ENCODE measurements around the gene RPL10L.

Gene RPL10L

DNA sequence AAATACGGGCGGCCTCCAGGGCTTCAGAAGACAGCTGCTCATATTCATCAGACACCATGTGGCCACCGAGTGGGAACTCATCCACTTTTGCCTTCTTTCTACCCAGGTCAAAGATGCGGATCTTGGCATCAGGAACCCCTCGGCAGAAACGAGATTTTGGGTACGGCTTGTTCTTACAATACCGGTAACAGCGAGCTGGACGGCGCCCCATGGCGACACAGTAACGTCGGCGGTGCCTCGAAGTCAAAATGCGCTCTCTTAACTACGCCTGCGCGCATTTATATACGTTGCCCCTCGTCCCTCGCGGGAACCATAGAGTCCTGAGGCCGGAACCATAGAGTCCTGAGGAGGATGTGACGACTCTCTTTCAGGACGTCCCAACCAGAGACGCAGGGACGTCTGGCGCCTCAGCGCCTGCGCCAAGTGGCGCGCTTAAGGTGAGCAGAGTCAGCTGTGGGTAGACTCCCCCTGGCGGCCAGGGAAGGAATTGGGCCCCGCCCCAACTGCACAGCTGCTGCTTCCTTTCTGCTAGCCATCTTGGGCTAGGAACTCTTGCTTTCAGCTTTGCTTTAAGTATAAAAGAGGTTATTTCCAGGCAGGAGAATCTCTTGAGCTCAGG is at the start of gene RPL10L:
TSS of gene RPL10L (minus strand) at position 256 of the 619 bp plus-strand sequence. CDS start at position 211, 45 bp downstream.
- H3K9me3 Mint-ChIP-seq = no peaks in the 10 kb centered on the region
- DNase-seq (no peak), ATAC-seq (no peak)
- H3K4me3 Mint-ChIP-seq = no peak within 1 kb of the TSS
- no peaks in the 10 kb centered on the region for H3K27me3 Mint-ChIP-seq
- no peak within 1 kb of the TSS for H3K27ac Mint-ChIP-seq
- H3K4me1 Mint-ChIP-seq = no peaks in the 10 kb centered on the region

DNA sequence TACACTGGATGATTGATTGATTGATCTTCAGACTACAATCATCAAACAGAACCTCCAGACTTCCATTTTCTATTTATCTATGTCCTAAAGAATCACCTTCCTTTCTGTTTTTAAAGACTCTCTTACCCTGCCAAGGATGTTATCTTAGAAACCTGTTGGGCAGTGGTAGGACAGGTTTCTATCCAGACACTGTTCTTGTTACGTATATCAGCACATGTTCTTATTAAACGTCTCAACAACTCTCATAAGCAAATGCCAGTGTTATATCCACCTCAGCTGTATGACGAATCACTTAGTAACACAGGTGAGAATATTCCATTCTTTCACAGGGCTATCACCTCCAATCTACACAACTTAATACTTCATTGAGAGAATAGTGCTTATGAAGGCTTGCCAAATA is 40.2 kb upstream of the RPL10L start:
- DNase-seq (no peak), ATAC-seq (no peak)
- no peak overlapping the region for H3K27ac Mint-ChIP-seq
- H3K4me1 Mint-ChIP-seq = no peaks in the 10 kb centered on the region
- no peak overlapping the region for H3K4me3 Mint-ChIP-seq
- no peaks in the 10 kb centered on the region for H3K27me3 Mint-ChIP-seq
- H3K9me3 Mint-ChIP-seq = peaks cover 24 to 32% of the 10 kb centered on the region in 2 donors

DNA sequence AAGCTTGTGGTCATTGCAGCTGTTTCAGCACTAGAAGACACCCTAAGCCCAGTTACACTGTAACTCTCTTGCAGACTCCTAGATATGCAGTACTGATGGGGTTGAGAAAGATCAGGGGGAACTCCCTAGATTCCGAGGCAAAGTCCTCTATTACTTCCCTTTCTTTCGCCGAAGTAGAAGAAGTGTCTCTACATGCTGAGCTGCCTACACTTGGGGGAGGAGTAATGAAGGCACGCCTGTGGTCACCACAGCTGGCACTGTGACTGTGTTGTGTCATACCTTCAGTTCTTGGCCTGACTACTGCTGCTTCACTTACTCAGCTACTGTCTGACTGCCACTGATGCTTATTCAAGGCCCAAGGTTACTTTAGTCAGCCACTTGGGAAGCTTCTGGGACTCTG is 35.1 kb upstream of the RPL10L start:
- ATAC-seq (no peak), DNase-seq (no peak)
- Mint-ChIP-seq H3K27ac (no peak overlapping the region), H3K27me3 (no peaks in the 10 kb centered on the region), H3K9me3 (peaks cover 9 to 15% of the 10 kb centered on the region in 2 donors), H3K4me1 (no peaks in the 10 kb centered on the region), H3K4me3 (no peak overlapping the region)

DNA sequence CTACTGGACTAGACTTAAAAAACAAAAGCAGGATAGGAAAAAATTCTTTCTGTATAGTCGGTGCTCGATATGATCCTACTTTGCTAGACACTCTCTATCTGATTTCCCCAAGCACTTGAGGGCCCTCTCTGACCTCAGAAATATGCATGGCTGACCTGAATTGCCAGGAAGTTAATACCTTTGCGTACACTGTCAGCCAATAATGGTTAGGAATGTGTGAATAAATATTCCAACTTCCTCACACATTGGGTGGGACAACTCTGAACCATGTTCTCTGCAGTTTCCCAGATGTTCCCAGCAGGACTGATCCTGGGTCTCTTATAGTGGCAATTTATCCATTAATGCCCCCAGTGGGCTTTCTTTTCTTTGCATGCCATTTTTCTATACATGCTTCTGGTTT is 20.5 kb upstream of the RPL10L start:
- ATAC-seq (no peak), DNase-seq (no peak)
- Mint-ChIP-seq H3K27me3 (no peaks in the 10 kb centered on the region), H3K9me3 (peaks cover 9 to 16% of the 10 kb centered on the region in 2 donors), H3K4me1 (no peaks in the 10 kb centered on the region), H3K4me3 (no peak overlapping the region), H3K27ac (no peak overlapping the region)

DNA sequence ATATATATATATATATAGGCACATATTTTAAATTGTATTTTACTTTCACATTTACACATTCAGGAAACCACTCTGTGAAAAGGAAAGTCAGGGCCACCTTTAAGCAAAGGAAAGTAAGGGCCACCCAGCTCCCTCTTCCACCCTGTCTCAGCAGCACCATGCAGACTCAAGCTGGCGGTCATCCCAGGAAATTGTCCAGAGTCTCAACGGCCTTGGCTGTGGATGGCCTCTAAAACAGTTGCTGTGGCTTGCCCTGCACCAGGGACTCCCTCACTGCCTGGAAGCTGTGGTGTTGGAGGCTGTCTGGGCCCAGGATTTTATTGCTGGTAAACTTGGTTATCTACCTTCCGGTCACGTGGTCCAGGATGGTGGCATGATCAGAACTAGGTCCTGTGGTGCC is 11.8 kb upstream of the RPL10L start:
- Mint-ChIP-seq H3K9me3 (peaks cover 0 to 12% of the 10 kb centered on the region in 2 donors), H3K4me1 (no peaks in the 10 kb centered on the region), H3K27ac (no peak overlapping the region), H3K27me3 (no peaks in the 10 kb centered on the region), H3K4me3 (no peak overlapping the region)
- DNase-seq = no peak
- ATAC-seq = no peak

DNA sequence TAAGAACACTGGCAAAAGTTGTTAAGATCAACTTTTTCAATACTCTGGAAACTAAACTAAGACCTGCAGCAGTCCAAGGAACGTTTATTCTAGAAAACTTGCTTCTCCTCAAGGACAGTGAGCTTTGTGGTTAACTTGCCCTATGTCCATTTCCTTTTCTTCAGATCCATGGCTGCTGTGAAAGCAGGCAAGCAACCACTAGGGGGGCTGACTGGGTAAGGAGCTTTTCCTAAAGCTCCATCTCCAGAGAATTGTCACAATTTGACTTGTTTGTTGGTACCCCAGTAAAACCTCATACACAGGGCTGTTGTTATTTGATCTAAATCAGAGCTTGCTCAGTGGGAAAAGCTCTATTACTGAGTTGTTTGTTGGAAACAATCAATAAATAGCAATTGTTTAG is 10.1 kb upstream of the RPL10L start:
- ATAC-seq = no peak
- no peak overlapping the region for H3K4me3 Mint-ChIP-seq

DNA sequence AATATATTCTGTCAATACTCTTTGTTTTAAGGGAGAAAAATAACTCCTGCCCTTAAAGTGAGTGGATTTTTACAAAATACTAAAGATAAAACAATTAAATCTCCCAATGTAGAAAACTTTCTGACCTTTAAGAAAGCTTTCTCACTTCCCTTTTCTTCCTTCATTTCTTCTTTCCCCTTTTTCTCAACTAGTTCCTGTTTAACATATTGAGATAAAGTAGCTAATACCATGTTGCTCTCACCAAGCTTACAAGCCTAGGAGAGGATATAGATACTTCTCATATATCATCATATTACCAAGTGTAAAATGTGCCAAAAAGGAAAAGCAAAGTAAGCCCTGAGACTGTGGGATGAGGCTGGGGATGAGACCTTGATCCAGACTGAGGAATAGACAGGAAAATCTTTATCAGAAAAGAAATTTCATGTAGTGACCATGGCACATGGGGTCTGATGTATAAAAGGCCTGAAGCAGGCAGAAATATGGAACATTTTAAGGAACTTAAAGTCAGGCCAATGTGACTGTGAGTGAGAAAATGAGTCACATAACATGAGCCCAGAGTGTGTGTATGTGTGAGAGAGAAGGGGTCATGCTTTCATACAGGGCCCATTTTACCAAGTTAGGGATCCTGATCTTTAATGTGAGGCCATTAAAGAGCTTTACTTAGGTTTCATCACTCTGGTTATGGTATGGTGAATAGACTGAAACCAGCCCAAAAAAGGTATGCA is 1.6 kb upstream of the RPL10L start:
- Mint-ChIP-seq H3K27ac (no peak overlapping the region), H3K9me3 (no peaks in the 10 kb centered on the region), H3K4me3 (no peak overlapping the region), H3K27me3 (no peaks in the 10 kb centered on the region), H3K4me1 (no peaks in the 10 kb centered on the region)
- ATAC-seq (no peak), DNase-seq (no peak)

More for the DNA sequence above, 10.1 kb upstream of the RPL10L start:
- Mint-ChIP-seq H3K27me3 (no peaks in the 10 kb centered on the region), H3K27ac (no peak overlapping the region), H3K4me1 (no peaks in the 10 kb centered on the region), H3K9me3 (peaks cover 0 to 6% of the 10 kb centered on the region in 2 donors)
- no peak for DNase-seq

DNA sequence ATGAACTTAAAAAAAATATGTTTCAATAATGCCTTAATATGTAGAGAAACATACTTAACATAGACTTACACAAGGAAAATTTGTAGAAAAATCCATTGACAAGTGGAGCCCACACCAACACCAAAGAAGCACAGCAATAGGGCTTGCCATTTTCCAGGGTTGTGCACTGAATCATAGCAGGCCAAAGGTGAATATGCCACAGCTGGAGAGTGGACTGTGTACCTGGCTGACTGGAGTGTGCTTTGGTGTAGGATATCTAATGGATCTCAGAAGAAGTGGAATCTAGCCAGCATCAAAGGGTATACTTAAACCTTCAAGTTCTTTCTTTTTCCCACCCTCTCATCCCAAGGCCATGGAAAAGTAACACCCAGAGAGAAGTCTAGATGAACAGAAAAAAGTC is 4.8 kb downstream of the RPL10L start:
- no peaks in the 10 kb centered on the region for H3K27me3 Mint-ChIP-seq
- no peak overlapping the region for H3K27ac Mint-ChIP-seq
- no peak overlapping the region for H3K4me3 Mint-ChIP-seq
- ATAC-seq = no peak
- peaks cover 5 to 12% of the 10 kb centered on the region in 2 donors for H3K9me3 Mint-ChIP-seq
- H3K4me1 Mint-ChIP-seq = no peaks in the 10 kb centered on the region
- no peak for DNase-seq

DNA sequence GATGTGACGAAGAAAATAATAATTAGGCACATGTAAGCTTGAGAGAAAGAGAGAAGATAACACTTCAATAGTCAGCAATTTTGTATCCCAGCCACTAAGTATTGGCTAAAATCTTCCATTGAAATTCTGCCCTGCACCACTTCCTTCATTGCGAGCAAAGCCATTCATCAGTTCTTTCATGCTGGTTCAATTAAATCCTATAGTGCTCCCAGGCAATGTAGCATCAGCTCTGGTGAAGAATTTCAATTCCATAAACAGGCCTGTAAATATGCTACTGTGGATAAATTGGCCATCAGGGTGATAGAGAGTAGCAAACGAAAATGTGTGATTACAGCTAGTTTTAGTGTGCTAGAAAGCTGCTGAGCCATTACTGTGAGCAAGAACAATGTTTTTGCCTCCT is 24.7 kb downstream of the RPL10L start:
- Mint-ChIP-seq H3K4me3 (no peak overlapping the region), H3K27ac (no peak overlapping the region), H3K9me3 (peaks cover 8 to 25% of the 10 kb centered on the region in 2 donors), H3K27me3 (no peaks in the 10 kb centered on the region), H3K4me1 (no peaks in the 10 kb centered on the region)
- no peak for ATAC-seq
- DNase-seq = no peak

Measured in stimulated activated naive CD8-positive, alpha-beta T cell treated with anti-CD3 and anti-CD28 coated beads, Interleukin-15, amount 100 ng/mL, for 72 hours (primary cell).